Measurements from ENCODE around the gene HNRNPA1.
"Not testable (repeated sequence)": the region's sequence is repeated elsewhere in the genome, so short reads cannot be mapped to it uniquely, and the experiment has no call there.

The HNRNPA1 gene

GRCh38 chr12:54282949-54283593 is 2.5 kb downstream of the HNRNPA1 start:
- peak overlapping the region; percentile 95 for H3K4me3 ChIP-seq (ENCODE audit: low read depth, low read length)
- no peak for DNase-seq (ENCODE audit: low read depth)
- in situ Hi-C loops (cut with HindIII; ENCODE audit: low sequenced_read_pairs): no loop called here
- TF ChIP-seq CTCF (IDR thresholded peaks at IDR 0.05; ENCODE audit: low read depth, low read length, missing control alignments): no peak

GRCh38 chr12:54284070-54284780 is 3.7 kb downstream of the HNRNPA1 start:
- peak overlapping the region; percentile 95 for H3K4me3 ChIP-seq (ENCODE audit: low read depth, low read length)
- DNase-seq (ENCODE audit: low read depth); in situ Hi-C loops (cut with HindIII; ENCODE audit: low sequenced_read_pairs): not testable (repeated sequence)

- peak overlapping the region; percentile 20 for H3K4me3 ChIP-seq (ENCODE audit: low read depth, low read length)
- in situ Hi-C loops (cut with HindIII; ENCODE audit: low sequenced_read_pairs): no loop called here
- no peak for DNase-seq (ENCODE audit: low read depth)
- TF ChIP-seq CTCF (IDR thresholded peaks at IDR 0.05; ENCODE audit: low read depth, low read length, missing control alignments): peak; percentile 12
Observed at GRCh38 chr12:54285150-54286041, 4.9 kb downstream of the HNRNPA1 start.

- DNase-seq (ENCODE audit: low read depth): no peak
- H3K4me3 ChIP-seq (ENCODE audit: low read depth, low read length): no peak overlapping the region
- no peak for TF ChIP-seq CTCF (IDR thresholded peaks at IDR 0.05; ENCODE audit: low read depth, low read length, missing control alignments)
- in situ Hi-C loops (cut with HindIII; ENCODE audit: low sequenced_read_pairs): no loop called here
Observed at GRCh38 chr12:54286042-54287030, 5.8 kb downstream of the HNRNPA1 start.

GRCh38 chr12:54287261-54288157 is 7.0 kb downstream of the HNRNPA1 start:
- TF ChIP-seq CTCF (IDR thresholded peaks at IDR 0.05; ENCODE audit: low read depth, low read length, missing control alignments): no peak
- DNase-seq (ENCODE audit: low read depth): no peak
- in situ Hi-C loops (cut with HindIII; ENCODE audit: low sequenced_read_pairs): no loop called here
- H3K4me3 ChIP-seq (ENCODE audit: low read depth, low read length): no peak overlapping the region

All from astrocyte of the cerebellum (primary cell).